Fibroblast of lung (primary cell): Measurements from ENCODE around the gene CHAT.

Source experiments
- CTCF ChIP-seq, 2 donors: IDR thresholded peaks in 1 of 2; conservative IDR thresholded peaks in 1 of 2; 1 replicate in 1 of 2; 2 replicates in 1 of 2; pipeline ENCODE4 v1.5.1; 2011 to 2012; ENCODE audit warnings: low read length in 2 of 2, control low read depth in 1 of 2, inconsistent platforms in 1 of 2, low read depth in 1 of 2, mild to moderate bottlenecking in 1 of 2
- EZH2 ChIP-seq: IDR thresholded peaks from 2 replicates; pipeline ENCODE4 v1.5.1; 2012; ENCODE audit warnings: low read length, control low read depth, mild to moderate bottlenecking; ENCODE audit errors: missing control alignments

DNA sequence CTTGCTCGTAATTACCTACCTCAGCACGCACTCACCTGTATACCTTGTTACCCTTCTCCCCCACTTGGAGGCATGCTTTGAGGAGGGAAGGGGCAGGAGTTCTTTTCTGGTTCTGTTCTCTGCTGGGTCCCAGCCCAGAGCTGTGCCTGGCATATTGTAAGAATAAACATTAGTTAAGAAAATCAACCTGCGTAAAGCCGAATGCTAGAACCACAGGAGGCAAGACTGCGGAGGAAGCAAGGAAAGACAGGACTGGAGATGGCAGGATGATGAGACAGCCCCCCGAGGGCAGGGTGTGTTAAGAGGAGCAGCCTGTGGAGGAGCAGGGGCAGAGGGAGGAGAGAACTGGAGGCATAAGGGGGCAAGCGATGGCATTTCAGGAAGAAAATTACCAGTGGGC, 75.1 kb downstream of the CHAT start:
- TF ChIP-seq CTCF (conservative IDR thresholded peaks at IDR 0.05 in 1 of 2, IDR thresholded peaks at IDR 0.05 in 1 of 2; ENCODE audit: low read depth in 1 of 2, low read length in 2 of 2): no peak
- TF ChIP-seq EZH2: no peak
